Endothelial cell of coronary artery (primary cell): ENCODE data around the gene CD8B. TPM values are rescaled to one million over a fixed set of nuclear protein-coding genes. Genes with fewer than 3 reads are reported as not detected.

Experiments
- total RNA-seq: library from RNA; depleted of rRNA; stranded (reverse); fragments of >200 nt; gene quantifications from 2 replicates; pipeline ENCODE4 v1.2.3, GENCODE V29; 2014

The CD8B gene
- total RNA-seq: not detected in 2 replicates

DNA sequence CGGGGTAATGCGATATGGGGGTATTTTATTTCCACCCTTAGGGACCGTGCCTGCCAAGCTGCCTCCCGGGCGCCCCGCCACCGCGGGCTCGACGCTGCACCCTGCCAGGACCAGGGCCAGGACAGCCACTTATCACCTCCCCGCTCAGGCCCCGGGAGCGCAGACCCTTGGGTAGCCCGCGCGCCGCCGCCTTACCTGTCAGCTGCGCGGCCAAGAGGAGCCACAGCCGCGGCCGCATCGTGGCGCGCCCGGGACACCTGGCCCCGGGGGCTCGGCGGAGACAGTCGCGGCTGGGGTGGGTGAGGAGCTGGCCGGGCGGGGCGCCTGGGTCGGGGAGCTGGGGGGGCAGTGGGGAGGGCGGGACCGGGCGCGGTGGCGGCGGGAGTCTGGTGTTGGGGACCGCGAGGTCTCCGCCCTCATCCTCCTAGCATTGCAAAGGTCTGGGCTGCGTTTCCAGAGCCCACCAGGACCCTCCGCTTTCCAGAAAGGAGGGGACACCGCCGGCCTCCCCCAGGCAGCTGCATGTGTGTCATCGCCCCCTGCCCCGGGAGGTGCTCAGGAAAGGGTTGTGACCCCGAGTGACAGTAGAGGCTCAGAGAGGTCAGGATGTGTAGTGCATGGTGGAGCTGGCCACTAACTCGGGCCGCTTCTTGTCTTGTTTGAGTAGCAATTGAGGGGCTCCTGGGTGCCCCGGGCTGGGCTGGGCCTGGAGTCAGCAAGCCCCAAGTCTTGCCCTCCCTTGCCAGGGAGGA, at the start of gene CD8B:
TSS of gene CD8B (minus strand) at position 259 of the 752 bp plus-strand sequence. CDS start at position 238, 21 bp downstream.

DNA sequence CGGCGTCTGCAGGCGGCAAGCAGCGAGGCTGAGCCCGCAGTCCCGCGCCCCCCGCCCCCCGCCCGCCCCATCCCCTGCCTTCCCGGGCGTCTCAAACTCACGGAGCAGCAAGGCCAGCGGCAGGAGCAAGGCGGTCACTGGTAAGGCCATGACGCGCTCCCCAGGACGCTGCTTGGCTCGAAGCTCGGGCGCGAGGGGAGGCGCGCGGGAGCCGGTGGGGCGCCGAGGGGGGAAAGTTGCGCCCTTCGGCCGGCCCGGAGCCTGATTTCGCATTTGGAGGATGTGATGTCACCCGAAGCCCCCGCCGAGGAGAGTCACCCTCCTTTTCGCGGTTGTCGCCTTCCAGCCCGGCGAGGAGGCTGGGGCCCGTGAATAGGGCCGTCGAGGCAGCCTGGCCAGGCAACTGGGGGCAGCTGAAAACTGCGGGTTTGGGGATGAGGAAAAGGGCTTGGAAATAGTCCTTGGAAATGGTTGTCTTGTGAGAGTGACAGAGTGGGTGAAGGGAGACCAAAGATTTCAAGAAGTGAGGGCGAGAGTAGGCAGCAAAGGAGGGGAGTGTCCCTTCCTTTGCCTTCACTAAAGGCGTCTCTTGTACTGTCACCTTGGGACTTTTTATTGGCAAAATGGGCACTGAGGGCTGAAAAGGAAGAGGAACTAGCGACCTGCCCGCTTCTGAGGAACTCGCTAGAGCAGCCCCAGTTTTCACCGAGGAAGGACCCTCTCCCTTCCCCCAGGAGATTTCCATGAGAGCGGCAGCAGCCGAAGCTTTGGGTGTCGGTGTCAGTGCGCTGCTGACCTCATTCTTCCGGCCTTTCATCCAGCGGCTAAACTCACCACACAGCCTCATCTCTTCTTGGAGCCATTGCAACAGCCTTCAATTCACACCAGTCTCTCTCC, 70.8 kb downstream of the CD8B start, which contains the start of gene CD8A:
TSS of gene CD8A (minus strand) at position 238 of the 897 bp plus-strand sequence. CDS start at position 150, 88 bp downstream.

Other genes with a start within 250 kb of the CD8B start
- gene RNF103, start 238.0 kb downstream of the CD8B start, total RNA-seq: 13.0 and 17.0 TPM in 2 replicates
- gene RMND5A, start 141.6 kb downstream of the CD8B start, total RNA-seq: 38.9 and 40.8 TPM in 2 replicates
- not detected in 2 replicates for gene CD8A, start 71.0 kb downstream of the CD8B start, total RNA-seq
- 1.5 TPM in 1 of 2 replicates, not detected in the other for gene RGPD1, start 80.2 kb upstream of the CD8B start, total RNA-seq
- gene PLGLB1, start 160.0 kb upstream of the CD8B start, total RNA-seq: 0.18 and 0.75 TPM in 2 replicates